ENCODE measurements around the gene VAMP4. TPM values are rescaled to one million over a fixed set of nuclear protein-coding genes. Genes with fewer than 3 reads are reported as not detected.

The VAMP4 gene
- total RNA-seq, 1 donor from 2014 or later, result 7.4 TPM

DNA sequence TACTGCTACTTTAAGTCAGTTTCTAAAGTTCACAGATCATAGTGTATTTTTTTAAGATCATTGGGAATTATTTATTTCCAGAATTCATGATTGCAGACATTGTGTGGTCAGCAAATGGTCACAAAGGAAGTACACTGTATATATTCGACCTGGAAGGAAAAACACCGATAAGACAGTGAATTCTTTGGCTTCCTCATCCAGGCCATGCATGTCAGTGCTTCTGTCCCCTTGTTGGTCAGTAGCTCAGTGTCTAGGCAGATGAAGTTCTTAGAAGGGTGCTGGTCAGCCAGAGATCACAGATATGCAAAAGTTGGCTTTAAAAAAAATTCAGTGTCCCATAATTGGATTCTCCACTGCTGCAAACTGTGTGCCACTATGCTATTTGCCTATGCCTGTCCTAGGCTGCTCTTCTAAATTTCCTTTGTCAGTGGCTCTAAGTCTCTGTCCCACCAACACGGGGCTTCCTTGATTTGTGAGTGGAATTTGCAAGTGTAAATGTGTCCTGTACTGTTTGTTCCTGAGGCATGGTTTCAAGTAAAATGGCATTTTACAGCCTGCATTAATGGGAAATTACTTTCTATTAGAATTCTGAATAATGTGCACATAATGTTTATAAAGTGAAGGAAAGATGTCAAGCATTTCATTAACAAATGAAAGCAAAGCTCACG, 12.0 kb upstream of the VAMP4 start:
- Histone ChIP-seq H4K20me1 (ENCODE audit: insufficient read depth, low read length) (no peaks in the 10 kb centered on the region), H3K4me1 (ENCODE audit: insufficient read depth, low read length) (peaks cover 9% of the 10 kb centered on the region), H2AFZ (ENCODE audit: low read depth, low read length) (peak overlapping the region; percentile 34), H3K9me3 (ENCODE audit: insufficient read depth, low read depth, low read length) (no peaks in the 10 kb centered on the region), H3K79me2 (ENCODE audit: insufficient read depth, low read length) (no peaks in the 10 kb centered on the region), H3K27ac (ENCODE audit: low read depth, low read length) (no peak overlapping the region), H3K4me3 (ENCODE audit: insufficient read depth, low read depth, low read length) (no peak overlapping the region), H3K4me2 (ENCODE audit: low read length) (peak overlapping the region; percentile 9), H3K36me3 (ENCODE audit: insufficient read depth, low read length) (no peaks in the 10 kb centered on the region), H3K27me3 (ENCODE audit: insufficient read depth, low read length) (no peaks in the 10 kb centered on the region), H3K9ac (ENCODE audit: low read length) (no peak overlapping the region)
- Mint-ChIP-seq H3K27ac (ENCODE audit: unreplicated experiment) (peak overlapping the region; percentile 94), H3K27me3 (ENCODE audit: low read depth, unreplicated experiment) (no peaks in the 10 kb centered on the region), H3K36me3 (ENCODE audit: low read depth, unreplicated experiment) (no peaks in the 10 kb centered on the region), H3K9me3 (ENCODE audit: unreplicated experiment) (peaks cover 16% of the 10 kb centered on the region), H3K4me1 (ENCODE audit: low read depth, unreplicated experiment) (peaks cover 13% of the 10 kb centered on the region), H3K4me3 (ENCODE audit: unreplicated experiment) (no peak overlapping the region)
- TF ChIP-seq CTCF (IDR thresholded peaks at IDR 0.05; ENCODE audit: insufficient read depth, low read depth, low read length), result no peak
- TF ChIP-seq EZH2 (IDR thresholded peaks at IDR 0.05; ENCODE audit: insufficient read depth, low read length), result no peak
- FAIRE-seq (no peak), DNase-seq (ENCODE audit: low read depth) (no peak)

DNA sequence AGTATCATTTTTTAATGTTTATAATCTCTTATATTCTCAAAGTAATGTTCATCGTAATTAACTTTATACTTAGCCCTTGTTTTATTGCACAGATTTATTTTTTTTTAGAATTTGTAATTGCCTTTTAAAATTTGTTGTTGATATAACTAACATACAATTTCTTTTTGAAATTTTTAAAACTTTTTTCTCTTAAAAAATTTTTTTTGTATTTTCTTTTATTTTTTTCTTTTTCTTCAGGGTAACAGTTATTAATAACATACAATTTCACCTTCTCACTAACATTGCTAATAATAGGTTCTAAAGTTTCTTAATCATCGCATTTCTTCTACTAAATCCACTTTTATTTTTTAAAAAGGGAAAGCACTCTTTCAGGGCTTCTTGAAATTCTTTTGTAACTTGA, 11.3 kb upstream of the VAMP4 start:
- Histone ChIP-seq H2AFZ (ENCODE audit: low read depth, low read length) (no peak overlapping the region), H3K9ac (ENCODE audit: low read length) (no peak overlapping the region), H4K20me1 (ENCODE audit: insufficient read depth, low read length) (no peaks in the 10 kb centered on the region), H3K4me2 (ENCODE audit: low read length) (no peak overlapping the region), H3K27me3 (ENCODE audit: insufficient read depth, low read length) (no peaks in the 10 kb centered on the region), H3K79me2 (ENCODE audit: insufficient read depth, low read length) (no peaks in the 10 kb centered on the region), H3K27ac (ENCODE audit: low read depth, low read length) (no peak overlapping the region), H3K9me3 (ENCODE audit: insufficient read depth, low read depth, low read length) (no peaks in the 10 kb centered on the region), H3K36me3 (ENCODE audit: insufficient read depth, low read length) (no peaks in the 10 kb centered on the region), H3K4me3 (ENCODE audit: insufficient read depth, low read depth, low read length) (no peak overlapping the region), H3K4me1 (ENCODE audit: insufficient read depth, low read length) (peaks cover 9% of the 10 kb centered on the region)
- peaks cover 16% of the 10 kb centered on the region for H3K9me3 Mint-ChIP-seq (ENCODE audit: unreplicated experiment)
- no peak for FAIRE-seq
- H3K4me3 Mint-ChIP-seq (ENCODE audit: unreplicated experiment), result no peak overlapping the region
- DNase-seq (ENCODE audit: low read depth), result no peak
- no peak for TF ChIP-seq EZH2 (IDR thresholded peaks at IDR 0.05; ENCODE audit: insufficient read depth, low read length)
- no peak overlapping the region for H3K27ac Mint-ChIP-seq (ENCODE audit: unreplicated experiment)
- H3K4me1 Mint-ChIP-seq (ENCODE audit: low read depth, unreplicated experiment), result peaks cover 13% of the 10 kb centered on the region
- no peaks in the 10 kb centered on the region for H3K36me3 Mint-ChIP-seq (ENCODE audit: low read depth, unreplicated experiment)
- no peaks in the 10 kb centered on the region for H3K27me3 Mint-ChIP-seq (ENCODE audit: low read depth, unreplicated experiment)

- no peak overlapping the region for H3K27ac Mint-ChIP-seq (ENCODE audit: unreplicated experiment)
- Histone ChIP-seq H3K27me3 (ENCODE audit: insufficient read depth, low read length) (no peaks in the 10 kb centered on the region), H3K79me2 (ENCODE audit: insufficient read depth, low read length) (no peaks in the 10 kb centered on the region), H3K9ac (ENCODE audit: low read length) (no peak overlapping the region), H3K4me2 (ENCODE audit: low read length) (no peak overlapping the region), H3K4me1 (ENCODE audit: insufficient read depth, low read length) (peaks cover 9% of the 10 kb centered on the region), H3K9me3 (ENCODE audit: insufficient read depth, low read depth, low read length) (no peaks in the 10 kb centered on the region), H3K36me3 (ENCODE audit: insufficient read depth, low read length) (no peaks in the 10 kb centered on the region), H2AFZ (ENCODE audit: low read depth, low read length) (no peak overlapping the region), H4K20me1 (ENCODE audit: insufficient read depth, low read length) (no peaks in the 10 kb centered on the region), H3K27ac (ENCODE audit: low read depth, low read length) (no peak overlapping the region), H3K4me3 (ENCODE audit: insufficient read depth, low read depth, low read length) (no peak overlapping the region)
- H3K36me3 Mint-ChIP-seq (ENCODE audit: low read depth, unreplicated experiment), result no peaks in the 10 kb centered on the region
- no peaks in the 10 kb centered on the region for H3K27me3 Mint-ChIP-seq (ENCODE audit: low read depth, unreplicated experiment)
- TF ChIP-seq EZH2 (IDR thresholded peaks at IDR 0.05; ENCODE audit: insufficient read depth, low read length) (no peak), CTCF (IDR thresholded peaks at IDR 0.05; ENCODE audit: insufficient read depth, low read depth, low read length) (no peak)
- H3K4me1 Mint-ChIP-seq (ENCODE audit: low read depth, unreplicated experiment), result peaks cover 13% of the 10 kb centered on the region
- DNase-seq (ENCODE audit: low read depth) (no peak), FAIRE-seq (no peak)
- H3K9me3 Mint-ChIP-seq (ENCODE audit: unreplicated experiment), result peaks cover 9% of the 10 kb centered on the region
- no peak overlapping the region for H3K4me3 Mint-ChIP-seq (ENCODE audit: unreplicated experiment)
Measured at GRCh38 chr1:171751221-171751620, 9.4 kb upstream of the VAMP4 start.
